Prostate gland (tissue), 2 donors: Measurements from ENCODE around the gene TNFAIP8L2.

Source experiments
- CTCF ChIP-seq, 4 experiments: fragments of 200-600 bp in 2 of 4; fragments of 450-650 bp in 2 of 4; sonication (generic) in 2 of 4; IDR thresholded peaks; 1 replicate in 3 of 4; 2 replicates in 1 of 4; pipeline ENCODE4 v1.5.1; 2016 to 2019; ENCODE audit warnings: antibody characterized with exemption in 4 of 4, mild to moderate bottlenecking in 2 of 4, moderate library complexity in 2 of 4
- POLR2A ChIP-seq: fragments of 450-650 bp; IDR thresholded peaks from one replicate; pipeline ENCODE4 v1.6.1; 2016; ENCODE audit warnings: antibody characterized with exemption, mild to moderate bottlenecking

GRCh38 chr1:151197863-151198253 is 41.4 kb downstream of the TNFAIP8L2 start:
- no peak for TF ChIP-seq CTCF (IDR thresholded peaks at IDR 0.05)
- no peak for TF ChIP-seq POLR2A
